Measurements from ENCODE around the gene RNASE3. TPM values are rescaled to one million over a fixed set of nuclear protein-coding genes. Genes with fewer than 3 reads are reported as not detected.

RNASE3 gene
- total RNA-seq, 1 experiment from 2014 or later = not detected

Other genes with a start within 250 kb of the RNASE3 start
- gene OR6S1, start 249.7 kb upstream of the RNASE3 start, total RNA-seq (2021; ENCODE audit: unreplicated experiment) = not detected
- gene RNASE4, start 206.8 kb upstream of the RNASE3 start, total RNA-seq (2021; ENCODE audit: unreplicated experiment) = 3.9 TPM
- 5.8 TPM for gene ANG, start 202.6 kb upstream of the RNASE3 start, total RNA-seq (2021; ENCODE audit: unreplicated experiment)
- not detected for gene EDDM3A, start 145.5 kb upstream of the RNASE3 start, total RNA-seq (2021; ENCODE audit: unreplicated experiment)
- gene EDDM3B, start 123.0 kb upstream of the RNASE3 start, total RNA-seq (2021; ENCODE audit: unreplicated experiment) = not detected
- not detected for gene RNASE6, start 110.1 kb upstream of the RNASE3 start, total RNA-seq (2021; ENCODE audit: unreplicated experiment)
- 3.3 TPM for gene RNASE1, start 88.5 kb upstream of the RNASE3 start, total RNA-seq (2021; ENCODE audit: unreplicated experiment)
- not detected for gene RNASE2, start 64.1 kb downstream of the RNASE3 start, total RNA-seq (2021; ENCODE audit: unreplicated experiment)
- 93.5 TPM for gene METTL17, start 98.6 kb downstream of the RNASE3 start, total RNA-seq (2021; ENCODE audit: unreplicated experiment)
- gene SLC39A2, start 107.9 kb downstream of the RNASE3 start, total RNA-seq (2021; ENCODE audit: unreplicated experiment) = not detected
- gene NDRG2, start 133.7 kb downstream of the RNASE3 start, total RNA-seq (2021; ENCODE audit: unreplicated experiment) = 18.9 TPM
- not detected for gene TPPP2, start 138.8 kb downstream of the RNASE3 start, total RNA-seq (2021; ENCODE audit: unreplicated experiment)
- gene RNASE13, start 143.4 kb downstream of the RNASE3 start, total RNA-seq (2021; ENCODE audit: unreplicated experiment) = 0.15 TPM
- gene RNASE7, start 151.0 kb downstream of the RNASE3 start, total RNA-seq (2021; ENCODE audit: unreplicated experiment) = not detected
- gene RNASE8, start 166.4 kb downstream of the RNASE3 start, total RNA-seq (2021; ENCODE audit: unreplicated experiment) = not detected
- 6.3 TPM for gene ARHGEF40, start 178.9 kb downstream of the RNASE3 start, total RNA-seq (2021; ENCODE audit: unreplicated experiment)
- 16.6 TPM for gene ZNF219, start 207.3 kb downstream of the RNASE3 start, total RNA-seq (2021; ENCODE audit: unreplicated experiment)
- gene TMEM253, start 209.7 kb downstream of the RNASE3 start, total RNA-seq (2021; ENCODE audit: unreplicated experiment) = 0.59 TPM

Measured in HCT116 (cell line).